Fibroblast of mammary gland (primary cell): ENCODE measurements around the gene LCN10.
A peak's percentile ranks its signal among the peaks of the same experiment; 100 is the strongest.

Experiments used
- DNase-seq: peaks from one replicate; pipeline ENCODE4 v3.0.0-alpha.2; 2010; ENCODE audit warnings: low read depth
- H3K4me3 ChIP-seq: 2 replicates; pipeline ENCODE4 v1.5.1; 2011; ENCODE audit warnings: low read depth, mild to moderate bottlenecking, low read length, moderate library complexity; ENCODE audit not compliant: control insufficient read depth
- TF ChIP-seq, protein P1 (sequence below): conservative IDR thresholded peaks from 2 replicates; pipeline ENCODE4 v1.5.1; 2011; ENCODE audit warnings: low read depth, low read length, inconsistent platforms; ENCODE audit not compliant: control insufficient read depth, insufficient read depth

LCN10 gene

DNA sequence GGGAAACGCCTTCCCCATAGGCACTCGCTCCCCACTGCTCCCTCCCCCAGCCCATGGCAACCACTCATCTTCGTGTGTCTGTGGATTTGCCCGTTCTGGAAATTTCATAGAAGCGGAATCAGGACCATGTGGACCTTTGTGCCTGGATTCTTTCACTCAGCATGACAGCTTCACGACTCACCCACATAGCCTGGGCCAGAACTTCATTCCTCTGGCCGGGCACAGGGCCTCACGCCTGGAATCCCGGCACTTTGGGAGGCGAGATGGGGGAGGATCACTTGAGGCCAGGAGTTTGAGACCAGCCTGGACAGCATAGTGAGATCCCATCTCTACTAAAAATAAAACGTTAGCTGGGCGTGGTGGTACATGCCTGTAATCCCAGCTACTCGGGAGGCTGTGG lies 42.4 kb downstream of the LCN10 start:
- H3K4me3 ChIP-seq = no peak overlapping the region
- TF ChIP-seq, protein P1, sequence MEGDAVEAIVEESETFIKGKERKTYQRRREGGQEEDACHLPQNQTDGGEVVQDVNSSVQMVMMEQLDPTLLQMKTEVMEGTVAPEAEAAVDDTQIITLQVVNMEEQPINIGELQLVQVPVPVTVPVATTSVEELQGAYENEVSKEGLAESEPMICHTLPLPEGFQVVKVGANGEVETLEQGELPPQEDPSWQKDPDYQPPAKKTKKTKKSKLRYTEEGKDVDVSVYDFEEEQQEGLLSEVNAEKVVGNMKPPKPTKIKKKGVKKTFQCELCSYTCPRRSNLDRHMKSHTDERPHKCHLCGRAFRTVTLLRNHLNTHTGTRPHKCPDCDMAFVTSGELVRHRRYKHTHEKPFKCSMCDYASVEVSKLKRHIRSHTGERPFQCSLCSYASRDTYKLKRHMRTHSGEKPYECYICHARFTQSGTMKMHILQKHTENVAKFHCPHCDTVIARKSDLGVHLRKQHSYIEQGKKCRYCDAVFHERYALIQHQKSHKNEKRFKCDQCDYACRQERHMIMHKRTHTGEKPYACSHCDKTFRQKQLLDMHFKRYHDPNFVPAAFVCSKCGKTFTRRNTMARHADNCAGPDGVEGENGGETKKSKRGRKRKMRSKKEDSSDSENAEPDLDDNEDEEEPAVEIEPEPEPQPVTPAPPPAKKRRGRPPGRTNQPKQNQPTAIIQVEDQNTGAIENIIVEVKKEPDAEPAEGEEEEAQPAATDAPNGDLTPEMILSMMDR = no peak

GRCh38 chr9:136698635-136699246 lies 44.0 kb downstream of the LCN10 start:
- no peak overlapping the region for H3K4me3 ChIP-seq
- DNase-seq = no peak
- TF ChIP-seq, protein P1 = no peak

More for the DNA sequence above, 42.4 kb downstream of the LCN10 start:
- DNase-seq = peak; percentile 31

DNA sequence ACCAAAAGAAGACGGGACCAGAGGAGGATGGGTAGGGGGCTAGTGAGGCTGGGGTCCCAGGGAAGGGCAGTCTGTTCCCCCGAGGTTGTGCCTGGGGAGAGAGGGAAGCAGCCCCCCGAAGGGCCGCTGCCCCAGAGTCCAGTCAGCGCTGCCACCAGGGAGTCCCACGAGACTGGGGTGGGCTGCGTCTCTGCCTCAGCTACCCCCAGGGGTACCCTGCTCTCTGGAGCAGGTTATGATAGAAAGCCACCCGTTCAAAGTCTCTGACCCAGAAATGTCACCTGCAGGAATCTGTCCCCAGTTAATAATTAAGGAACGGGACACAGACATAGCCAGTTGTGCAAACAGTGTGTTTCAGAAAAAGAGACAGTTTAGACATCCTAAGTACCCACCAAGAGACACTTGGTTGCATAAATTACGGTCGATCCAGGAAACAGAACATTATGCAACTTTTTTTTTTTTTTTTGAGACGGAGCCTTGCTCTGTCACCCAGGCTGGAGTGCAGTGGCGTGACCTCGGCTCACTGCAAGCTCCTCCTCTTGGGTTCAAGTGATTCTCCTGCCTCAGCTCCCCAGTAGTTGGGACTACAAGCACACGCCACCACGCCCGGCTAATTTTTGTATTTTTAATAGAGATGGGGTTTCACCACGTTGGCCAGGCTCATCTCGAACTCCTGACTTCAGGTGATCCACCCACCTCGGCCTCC lies 44.8 kb downstream of the LCN10 start:
- no peak overlapping the region for H3K4me3 ChIP-seq
- TF ChIP-seq, protein P1 = no peak
- DNase-seq = no peak

DNA sequence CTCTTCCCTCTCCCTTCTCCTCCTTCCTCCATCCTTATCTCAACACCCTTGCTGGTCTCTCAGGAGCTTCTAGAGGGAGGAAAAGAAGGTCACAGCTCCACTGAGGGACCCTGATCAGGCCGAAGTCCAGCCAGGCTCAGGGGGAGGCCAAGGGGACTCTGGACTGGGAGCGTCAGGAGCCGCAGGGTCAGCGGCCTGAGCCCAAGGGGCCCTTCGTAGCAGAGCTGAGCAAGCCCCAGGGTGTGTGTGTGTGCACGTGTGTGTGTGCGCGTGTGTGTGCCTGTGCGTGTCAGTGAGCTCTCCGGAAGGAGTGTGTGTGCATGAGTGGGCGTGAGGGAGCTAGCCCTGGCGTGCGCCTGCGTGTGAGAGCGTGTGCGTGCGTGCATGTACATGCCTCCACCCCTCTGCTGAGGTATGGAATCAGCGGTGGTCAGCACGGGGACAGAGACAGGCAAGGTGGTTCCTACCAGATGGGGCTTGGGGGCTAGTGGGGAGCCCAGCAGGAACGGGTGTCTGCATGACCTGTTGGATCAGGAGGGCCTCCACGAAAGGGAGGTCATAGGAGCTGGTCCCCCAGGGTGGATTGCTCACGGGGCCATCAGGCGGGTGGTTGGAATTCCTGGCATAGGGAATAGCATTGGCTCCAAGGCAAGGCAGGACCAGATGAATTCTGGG lies 45.5 kb downstream of the LCN10 start:
- TF ChIP-seq, protein P1 = no peak
- no peak overlapping the region for H3K4me3 ChIP-seq
- DNase-seq = peak; percentile 28

DNA sequence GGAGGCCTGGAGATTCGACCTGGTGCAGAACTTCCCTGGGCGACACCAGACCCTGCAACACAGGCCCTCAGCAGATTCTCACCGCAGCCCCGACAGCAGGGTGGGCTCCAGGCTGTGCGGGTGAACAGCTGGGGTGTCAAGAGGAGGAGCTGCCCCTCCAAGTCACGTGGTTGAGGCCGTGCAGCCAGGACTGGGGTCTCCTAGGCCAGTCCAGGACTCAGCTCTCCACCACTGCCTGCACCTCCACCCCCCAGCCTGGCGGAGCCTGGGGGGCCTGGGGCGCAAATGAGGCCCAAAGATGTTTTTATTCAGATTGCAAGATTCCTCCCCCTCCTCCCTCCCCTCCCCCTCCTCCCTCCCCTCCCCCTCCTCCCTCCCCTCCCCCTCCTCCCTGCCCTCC lies 46.2 kb downstream of the LCN10 start:
- no peak for DNase-seq
- TF ChIP-seq, protein P1 = no peak
- H3K4me3 ChIP-seq = no peak overlapping the region

DNA sequence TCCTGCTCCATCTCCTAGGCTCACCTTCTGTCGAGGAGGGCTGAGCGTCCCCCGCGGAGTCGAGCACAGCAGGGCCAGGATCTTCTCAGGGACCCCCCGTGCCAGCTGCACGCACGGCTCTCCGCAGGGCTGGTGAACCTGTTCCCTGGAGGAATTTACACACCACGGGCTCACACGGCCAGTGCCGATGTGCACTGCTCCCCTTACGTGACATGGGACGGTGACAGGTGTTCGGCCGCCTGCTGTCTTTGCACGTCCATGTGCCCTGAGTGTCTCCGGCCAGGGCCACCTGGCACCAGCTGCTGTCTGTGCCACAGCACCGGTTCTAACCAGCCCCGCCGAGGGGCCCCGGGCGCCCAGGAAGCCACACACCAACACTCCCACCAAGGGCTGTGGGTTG lies 46.8 kb downstream of the LCN10 start:
- no peak for DNase-seq

More for the DNA sequence above, 46.8 kb downstream of the LCN10 start:
- no peak overlapping the region for H3K4me3 ChIP-seq
- TF ChIP-seq, protein P1 = no peak
